Pons (tissue), 1 donor: ENCODE measurements around the gene RBPJ.
A peak's percentile ranks its signal among the peaks of the same experiment; 100 is the strongest.
"Not testable (repeated sequence)": the region's sequence is repeated elsewhere in the genome, so short reads cannot be mapped to it uniquely, and the experiment has no call there.

Experiments
- DNase-seq: peaks from one replicate; pipeline ENCODE4 v3.0.0-alpha.2; 2016; ENCODE audit warnings: low spot score

RBPJ gene

DNA sequence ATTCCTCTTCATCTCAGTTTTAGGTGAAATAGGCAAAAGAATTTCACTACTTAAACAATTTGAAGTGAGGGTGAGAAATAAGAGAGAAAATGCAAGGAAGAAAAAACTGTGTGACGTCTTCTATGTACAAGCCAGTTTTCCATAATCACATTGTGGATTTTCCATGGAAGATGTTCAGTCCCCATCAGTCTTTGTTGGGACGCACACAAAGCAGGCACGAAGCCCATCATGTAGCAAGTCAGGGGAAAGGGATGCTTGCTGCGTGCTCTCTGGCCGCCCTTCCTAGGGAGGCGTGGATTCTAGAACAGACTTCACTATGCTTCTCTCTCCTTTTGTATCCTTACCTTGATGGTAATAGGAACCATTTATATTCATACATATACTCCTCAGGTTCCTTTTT lies 54.7 kb downstream of the RBPJ start:
- DNase-seq: peak; percentile 62

DNA sequence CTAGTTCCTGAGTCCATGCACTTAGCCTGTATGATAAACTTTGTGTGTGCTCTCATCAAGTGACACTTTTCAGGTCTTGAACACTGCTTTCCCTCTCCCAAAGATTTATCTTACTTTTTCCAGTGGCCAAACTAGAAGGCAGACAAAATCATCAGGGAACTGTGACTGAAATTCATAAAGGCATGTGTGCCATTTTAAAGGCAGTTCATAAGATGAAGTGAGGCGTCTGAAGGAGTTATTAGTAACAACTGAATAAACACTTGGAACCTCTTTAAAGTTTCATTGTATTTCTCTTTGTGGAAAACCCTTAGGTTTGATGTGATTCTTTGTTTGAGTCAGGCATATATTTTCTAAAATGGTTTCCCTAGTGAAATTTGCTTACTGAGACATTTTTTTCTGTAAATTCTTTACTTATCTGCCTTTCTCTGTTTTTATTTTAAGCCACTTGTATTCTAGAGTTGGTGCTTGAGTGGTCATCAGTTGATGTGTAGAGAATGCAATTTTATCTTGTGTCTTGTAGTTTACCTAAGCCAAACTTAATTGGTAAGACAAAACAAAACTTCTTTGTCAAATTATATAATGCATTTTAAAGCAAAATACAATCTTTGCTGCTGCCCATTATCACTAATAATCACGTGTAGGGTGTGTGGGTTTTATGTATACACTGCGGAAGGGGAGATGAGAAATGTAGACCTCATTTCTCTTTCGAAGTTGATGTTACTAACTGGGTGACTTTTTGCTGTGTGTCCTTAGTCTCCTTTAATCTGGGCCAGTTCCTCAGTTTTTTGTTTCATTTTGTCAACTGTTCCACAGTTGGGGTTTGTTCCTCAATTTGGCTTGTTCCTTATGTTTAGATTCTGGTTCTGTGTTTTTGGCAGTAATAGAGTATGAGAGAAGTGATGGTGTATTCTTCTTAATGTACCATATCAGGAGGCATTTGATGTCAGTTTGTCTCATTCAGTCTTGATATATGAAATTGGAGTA lies 56.8 kb downstream of the RBPJ start:
- DNase-seq: peak; percentile 63

DNA sequence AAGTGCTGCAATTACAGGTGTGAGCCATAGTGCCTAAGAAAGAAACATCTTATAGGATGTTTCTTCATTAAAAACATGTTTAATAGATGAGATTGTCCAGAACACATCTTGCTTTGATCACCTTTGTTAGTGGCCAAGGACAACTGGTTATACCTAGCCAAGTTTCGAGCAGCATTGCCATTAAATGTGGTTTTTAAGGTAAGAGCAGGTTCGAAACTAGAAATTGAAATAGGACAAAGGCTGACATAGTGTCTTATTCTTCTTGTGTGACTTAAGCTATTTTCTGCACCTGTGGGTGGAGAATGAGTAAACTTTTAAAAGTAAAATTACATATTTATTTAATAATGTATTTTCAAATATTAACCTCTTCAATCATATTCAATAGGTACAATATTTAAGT lies 59.0 kb downstream of the RBPJ start:
- DNase-seq: no peak

DNA sequence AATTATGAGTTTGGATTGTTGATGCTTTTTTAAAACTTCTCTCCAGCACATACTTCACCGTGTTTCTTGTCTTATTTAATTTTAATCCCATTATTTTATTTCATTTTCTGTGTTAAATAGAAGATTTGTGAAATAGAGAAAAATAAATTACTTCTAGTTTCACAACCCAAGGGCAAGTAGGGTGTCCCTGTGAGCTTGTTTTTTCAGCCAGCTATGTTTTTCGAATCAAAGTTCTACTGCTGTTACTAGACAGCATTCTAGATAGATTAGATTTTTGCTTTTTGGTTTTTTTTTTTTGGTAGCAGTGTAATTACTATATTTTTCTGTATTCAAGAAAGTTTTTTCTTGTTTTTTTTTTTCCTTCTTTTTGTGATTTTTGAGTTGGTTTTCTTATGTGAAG lies 59.9 kb downstream of the RBPJ start:
- no peak for DNase-seq

DNA sequence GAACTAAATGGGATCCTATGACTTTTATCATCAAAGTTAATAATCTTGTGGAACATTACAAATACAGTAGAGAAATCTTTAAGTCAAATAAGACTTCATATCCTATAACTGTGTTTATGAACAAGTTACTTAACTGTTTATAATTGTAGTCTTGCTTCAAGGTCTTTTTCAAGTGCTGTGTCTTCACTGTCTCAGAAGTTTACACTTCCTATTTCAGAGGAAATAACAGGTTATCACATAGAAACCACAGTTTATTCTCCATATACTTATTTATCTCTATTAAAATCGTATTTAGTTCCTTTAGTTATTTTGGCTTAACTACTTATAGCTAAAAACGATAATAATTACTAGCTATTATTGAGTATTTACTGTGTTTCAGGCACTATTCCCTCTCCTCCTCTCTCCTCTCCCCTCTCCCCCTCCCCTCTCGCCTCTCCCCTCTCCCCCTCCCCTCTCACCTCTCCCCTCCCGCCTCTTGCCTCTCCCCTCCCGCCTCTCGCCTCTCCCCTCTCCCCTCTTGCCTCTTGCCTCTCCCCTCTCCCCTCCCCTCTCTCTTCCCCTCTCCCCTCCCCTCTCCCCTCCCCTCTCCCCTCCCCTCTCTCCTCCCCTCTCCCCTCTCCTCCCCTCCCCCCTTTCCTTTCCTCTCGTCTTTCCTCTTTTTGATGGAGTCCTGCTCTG lies 63.7 kb downstream of the RBPJ start:
- DNase-seq: no peak

DNA sequence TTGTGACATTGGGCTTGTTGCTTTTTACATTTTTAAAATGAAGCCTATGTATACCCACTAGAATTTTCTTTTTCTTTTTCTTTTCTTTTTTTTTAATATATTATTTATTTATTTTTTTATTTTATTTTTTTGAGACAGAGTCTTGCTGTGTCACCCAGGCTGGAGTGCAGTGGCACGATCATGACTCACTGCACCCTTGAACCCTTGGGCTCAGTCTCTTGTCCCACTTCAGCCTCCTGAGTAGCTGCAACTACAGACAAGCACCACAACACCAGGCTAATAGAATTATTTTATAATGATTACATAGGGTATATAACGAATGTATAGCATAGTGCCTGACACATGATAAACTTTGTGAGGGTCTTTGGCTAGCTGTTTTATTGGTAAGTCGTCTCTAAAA lies 64.9 kb downstream of the RBPJ start:
- no peak for DNase-seq

DNA sequence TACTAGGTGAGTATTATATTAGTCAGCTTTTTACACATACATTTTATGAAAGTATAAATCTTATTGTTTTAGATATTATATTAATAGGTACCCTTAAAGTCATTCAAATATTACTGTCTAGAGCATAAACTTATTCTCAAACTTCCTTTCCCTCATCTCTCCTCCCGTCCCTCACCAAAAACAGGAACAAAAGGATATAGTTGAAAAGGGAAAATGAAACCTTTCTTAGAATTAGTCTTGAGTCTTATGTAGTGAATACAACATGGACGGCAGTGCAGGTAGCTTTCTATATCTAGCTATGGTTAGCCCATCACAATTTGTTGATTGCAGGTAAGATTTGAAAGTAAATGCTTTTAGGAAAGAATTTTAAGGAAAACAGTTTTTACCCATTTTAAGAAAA lies 65.6 kb downstream of the RBPJ start:
- DNase-seq: no peak

DNA sequence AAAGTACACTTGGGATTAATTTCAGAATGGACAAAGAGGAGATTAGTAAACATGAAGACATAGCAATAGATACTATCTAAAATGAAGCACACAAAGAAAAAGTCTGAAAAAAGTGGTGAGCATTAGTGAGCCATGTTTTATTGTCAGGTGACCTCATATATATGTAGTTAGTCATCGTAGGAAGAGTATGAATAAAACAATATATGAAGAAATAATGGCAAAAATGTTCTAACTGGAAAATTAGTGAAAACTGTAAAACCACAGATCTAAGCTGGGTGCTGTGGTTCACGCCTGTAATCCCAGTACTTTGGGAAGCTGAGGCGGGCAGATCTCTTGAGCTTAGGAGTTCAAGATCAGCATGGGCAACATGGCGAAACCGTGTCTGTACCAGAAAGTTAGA lies 67.9 kb downstream of the RBPJ start:
- no peak for DNase-seq

DNA sequence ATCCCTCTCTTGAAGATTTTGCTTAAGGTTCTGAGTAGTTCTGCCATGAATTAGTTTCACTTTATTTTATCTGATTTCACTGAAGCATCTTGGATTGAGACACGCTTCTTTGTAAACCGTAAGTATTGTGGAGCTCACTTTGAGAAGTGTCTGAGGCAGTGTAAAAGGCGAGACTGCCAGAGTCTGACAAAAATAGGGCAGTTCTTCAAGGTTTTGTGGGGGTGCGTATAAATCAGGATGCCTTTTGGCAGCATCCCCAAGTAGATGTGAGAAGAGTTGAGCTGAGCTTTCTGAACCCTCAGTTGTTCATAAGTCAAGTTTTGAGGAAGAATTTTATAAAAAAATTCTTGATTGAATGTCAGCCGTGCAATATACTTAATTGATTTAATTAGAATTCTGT lies 76.3 kb downstream of the RBPJ start:
- DNase-seq: no peak

DNA sequence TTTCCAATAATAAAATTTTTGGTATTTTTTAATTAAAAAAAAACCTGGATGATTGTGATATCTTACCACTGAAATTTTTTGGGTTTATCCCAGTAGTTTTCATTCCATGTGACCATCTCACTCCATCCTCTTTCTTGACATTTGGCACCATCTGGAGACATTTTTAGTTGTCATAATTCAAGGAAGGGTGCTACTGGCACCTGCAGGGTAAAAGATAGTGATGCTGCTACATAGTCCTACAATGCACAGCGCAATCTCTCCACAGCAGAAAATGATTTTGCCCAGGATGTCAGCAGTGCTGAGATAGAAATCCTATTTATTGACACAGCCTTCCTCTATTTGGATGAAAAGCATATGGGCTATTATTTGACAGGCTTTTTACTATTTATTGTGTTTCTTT lies 79.3 kb downstream of the RBPJ start:
- no peak for DNase-seq

DNA sequence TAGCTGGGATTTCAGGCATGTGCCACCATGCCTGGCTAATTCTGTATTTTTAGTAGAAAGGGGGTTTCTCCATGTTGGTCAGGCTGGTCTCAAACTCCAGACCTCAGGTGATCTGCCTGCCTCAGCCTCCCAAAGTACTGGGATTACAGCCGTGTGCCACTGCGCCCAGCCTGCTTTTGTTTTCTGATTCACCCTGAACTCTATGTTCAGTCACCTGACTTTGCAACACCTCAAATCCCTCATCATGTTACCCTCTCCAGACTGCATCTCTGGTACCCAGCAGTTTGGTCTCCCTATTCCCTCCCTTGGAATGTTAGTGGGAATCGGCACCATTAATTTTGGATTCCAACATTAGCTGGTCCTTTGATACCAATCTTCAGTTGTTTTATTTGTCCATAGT lies 81.2 kb downstream of the RBPJ start:
- DNase-seq: not testable (repeated sequence)

DNA sequence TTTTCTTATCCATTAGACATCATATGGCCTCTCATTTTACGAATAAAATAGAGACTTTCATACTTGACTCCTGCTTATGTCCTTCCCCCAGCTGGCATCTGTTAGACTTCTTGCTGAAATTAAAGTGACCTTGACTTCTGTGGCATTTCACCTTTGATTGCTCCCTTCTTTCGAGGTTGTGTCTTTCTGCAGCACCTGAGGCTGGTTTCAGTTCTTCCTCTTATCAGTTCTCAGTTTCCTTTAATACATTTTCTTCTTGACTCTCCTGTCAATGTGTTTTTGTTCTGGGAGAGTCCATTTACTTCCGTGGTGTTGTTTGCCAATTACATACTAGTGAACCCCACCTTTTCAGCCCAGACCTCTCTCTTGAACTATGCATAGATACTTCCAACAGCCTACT lies 81.6 kb downstream of the RBPJ start:
- DNase-seq: no peak

DNA sequence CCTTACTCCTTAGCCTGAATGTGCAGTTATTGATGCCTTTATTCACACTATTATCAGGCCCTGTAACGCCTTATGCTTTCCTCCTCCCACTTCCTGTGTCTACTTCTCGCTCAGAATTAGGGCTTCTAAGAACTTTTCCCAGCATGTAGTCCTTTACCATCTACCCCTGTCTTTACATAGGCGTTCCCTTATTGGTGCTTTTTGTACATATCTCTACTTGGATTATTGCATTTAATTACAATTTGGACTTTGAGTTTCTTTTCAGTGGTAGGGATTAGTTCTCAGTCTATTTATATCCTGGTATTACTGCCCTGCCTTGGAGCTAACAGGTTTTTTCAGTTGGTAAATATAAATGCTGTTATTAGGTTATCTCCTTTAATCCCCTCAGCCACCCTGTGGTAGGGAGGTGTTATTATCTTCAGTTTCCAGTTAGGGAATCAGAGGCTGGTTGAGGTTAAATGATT lies 84.0 kb downstream of the RBPJ start:
- no peak for DNase-seq

DNA sequence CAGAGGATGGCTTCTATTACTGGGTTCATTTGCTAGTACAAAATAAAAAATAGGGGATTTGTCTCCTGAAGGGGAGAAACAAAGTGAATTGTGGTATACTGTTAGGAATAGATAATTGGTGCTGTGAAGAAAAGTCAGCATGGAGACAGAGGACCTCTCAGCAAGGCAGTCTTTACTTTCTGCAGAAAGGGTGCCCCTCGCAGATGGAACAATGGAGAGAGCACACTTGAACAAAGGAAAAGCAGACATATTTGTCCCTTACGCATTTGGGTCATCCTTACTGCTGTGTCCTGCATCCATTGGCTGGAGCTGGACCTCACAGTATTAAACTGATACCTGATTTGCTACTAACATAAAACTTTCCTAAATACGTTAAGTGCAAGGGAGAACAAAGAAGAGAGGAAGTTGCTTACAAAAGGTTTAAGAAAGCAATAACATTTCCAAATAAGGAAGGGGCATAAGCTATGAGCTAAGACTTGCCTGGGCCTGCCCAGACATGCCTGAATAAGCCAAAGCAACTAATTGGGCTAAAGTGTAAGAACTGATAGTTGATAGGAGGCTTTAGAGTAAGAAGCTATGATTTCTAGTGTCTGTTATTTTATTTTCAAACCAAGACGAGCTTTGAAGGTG lies 85.6 kb downstream of the RBPJ start:
- DNase-seq: no peak

DNA sequence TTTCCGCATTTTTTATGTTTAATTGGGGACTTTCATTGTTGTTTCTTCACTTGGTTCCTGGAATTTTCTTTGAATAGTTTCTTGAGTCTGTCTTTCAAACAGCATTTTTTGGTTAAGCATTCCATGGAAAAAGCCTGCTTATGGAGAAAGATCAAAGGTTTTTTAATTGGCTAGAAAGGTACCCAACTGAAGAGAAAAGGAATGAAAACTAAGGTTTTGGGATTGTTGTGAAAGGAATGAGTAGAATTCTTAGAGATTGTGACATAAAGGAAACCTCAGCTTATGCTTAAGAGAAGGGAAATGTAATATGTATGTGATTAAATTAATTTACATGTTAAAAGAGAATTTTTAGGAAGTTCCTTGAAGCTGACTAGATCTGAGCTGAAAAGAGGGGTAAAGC lies 86.7 kb downstream of the RBPJ start:
- DNase-seq: no peak

DNA sequence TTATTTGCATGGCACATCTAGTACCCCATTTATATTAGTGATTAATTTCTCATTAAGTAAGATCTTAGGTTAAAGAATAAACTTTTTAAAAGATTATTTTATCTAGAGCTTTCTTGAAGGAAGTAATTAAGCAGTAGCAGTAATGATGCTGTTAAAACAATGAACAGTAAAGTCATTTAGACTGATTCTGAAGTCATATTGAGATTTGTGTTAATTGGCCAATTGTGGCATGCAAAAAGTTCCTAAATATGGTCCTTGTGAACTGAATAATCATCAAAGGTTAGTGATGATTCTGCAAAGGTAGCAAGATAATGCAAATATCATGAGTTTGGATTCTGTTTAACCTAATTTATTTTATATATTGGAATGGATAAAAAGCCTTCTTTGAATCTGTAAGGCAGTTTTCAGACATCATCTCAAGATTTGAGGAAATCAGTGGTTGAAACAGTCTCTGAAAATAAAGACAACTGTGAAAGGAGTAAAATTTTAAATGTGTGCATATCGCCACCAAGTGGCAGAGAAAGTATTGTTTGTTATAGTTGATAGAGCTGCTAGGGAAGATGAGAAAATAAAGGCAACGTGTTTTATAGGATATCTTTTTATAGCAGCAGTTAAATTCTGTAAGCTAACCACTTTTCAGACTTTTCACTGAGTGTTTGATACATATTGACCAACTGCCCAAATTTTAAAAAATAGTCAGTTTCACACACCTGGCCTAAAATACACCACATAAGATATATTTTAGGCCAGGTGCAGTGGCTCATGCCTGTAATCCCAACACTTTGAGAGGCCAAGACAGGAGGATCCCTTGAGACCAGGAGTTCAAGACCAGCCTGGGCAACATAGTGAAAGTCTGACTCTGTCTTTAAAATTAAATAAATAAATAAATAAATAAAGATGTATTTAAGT lies 89.8 kb downstream of the RBPJ start:
- peak; percentile 93 for DNase-seq

DNA sequence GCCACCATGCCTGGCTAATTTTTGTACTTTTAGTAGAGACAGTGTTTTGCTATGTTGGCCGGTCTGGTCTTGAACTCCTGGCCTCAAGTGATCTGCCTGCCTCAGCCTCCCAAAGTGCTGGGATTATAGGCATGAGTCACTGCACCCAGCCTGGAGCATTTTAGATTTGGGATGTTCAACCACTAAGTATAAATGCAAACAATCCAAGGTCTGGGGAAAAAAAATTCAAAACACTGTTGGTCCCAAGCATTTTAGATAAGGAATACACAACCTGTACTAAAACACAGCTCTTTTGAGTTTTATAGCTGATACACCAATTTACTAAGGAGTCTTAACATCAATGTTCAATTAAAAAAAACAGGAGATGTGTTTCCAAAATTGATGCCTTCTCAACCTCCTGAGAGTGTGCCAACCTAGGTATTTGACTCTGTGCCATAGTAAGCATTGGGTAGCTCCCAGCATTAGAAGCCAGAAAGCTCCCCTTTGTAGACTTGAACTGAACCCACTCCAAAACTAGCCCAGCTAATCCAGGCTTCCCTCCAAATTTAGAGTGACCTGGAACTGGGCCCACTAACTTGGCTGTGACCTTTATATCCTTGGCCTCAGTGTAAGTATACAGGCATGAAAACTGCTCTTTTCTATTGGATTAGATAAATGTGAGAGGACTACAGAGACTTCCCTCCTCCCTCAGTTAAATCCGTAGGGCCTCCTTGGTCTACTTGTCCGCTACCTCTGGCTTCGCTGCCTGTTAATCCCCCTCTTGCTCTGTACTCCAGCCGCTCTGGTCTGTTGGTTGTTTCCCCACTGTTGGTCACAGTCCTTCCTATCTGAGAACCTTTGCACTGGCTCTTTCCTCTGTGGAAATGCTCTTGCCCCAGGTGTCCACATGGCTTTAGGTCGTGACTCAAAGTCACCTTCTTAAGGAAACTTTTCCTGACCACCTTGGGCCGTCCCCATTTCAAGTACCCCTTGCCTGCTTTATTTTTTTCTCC lies 91.9 kb downstream of the RBPJ start:
- DNase-seq: peak; percentile 47

DNA sequence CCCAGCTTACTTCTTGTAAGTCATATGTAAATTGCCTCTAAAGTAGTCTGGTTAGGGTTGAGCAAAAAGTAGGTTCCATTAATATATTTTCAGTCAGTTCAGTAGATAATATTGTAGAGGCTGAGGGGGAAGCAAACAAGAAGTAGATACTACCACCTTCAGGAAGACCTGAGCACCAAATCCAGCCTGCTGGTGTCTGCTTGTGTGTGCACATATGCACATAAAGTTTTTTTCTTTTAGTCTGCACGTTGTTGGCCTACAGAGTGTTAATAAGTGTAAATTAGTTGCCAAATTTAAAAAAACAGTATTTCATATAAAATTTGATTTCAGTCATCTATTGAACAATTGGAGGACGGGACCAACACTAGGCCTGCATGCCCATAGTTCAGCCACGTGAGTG lies 92.8 kb downstream of the RBPJ start:
- no peak for DNase-seq

DNA sequence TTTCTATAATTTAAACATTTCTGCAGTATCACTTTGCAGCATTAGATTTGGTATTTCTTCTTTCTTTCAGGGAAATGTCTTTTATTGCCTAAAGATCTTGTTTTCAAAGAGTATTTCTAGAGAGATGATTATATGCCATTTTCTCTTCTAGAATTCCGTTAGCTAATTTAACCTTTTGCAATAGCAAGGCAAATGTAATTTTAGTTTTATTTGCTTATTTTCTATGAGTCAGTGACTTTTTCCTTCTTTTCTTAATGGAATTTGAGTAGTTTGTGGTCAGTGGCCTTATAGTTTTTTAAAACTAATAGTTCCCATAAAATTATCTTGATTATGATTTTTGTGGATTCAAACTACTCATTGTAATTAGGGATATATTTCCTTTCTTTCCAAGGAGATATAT lies 97.3 kb downstream of the RBPJ start:
- no peak for DNase-seq

DNA sequence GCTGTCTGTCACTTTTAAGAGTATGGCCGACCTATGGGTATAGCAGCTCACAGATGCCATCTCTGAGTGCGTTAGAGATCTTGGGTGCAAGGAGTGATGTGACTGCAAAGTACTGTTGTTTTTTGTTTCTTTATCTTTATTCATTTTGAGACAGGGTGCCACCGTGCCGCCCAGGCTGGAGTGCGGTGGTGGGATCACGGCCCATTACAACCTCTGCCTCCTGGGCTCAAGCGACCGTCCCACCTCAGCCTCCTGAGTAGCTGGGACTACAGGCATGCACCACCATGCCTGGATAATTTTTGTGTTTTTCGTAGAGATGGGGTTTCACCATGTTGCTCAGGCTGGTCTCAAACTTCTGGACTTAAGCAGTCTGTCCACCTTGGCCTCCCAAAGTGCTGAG lies 98.0 kb downstream of the RBPJ start:
- DNase-seq: no peak

DNA sequence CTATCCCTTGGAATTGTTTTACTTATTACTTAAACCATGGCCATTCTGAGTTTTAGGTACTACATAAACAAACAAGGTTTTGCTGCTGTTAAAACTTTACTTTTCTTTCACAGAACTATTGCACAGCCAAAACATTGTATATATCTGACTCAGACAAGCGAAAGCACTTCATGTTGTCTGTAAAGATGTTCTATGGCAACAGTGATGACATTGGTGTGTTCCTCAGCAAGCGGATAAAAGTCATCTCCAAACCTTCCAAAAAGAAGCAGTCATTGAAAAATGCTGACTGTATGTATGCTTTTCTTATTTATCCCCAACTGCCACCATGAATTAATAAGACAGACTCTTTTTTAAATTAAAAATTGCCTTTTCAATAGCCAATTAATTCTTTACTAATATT lies 99.6 kb downstream of the RBPJ start:
- no peak for DNase-seq
